CD4-positive, alpha-beta T cell treated with Interleukin-17A for 4 hours (primary cell): ENCODE data around the gene ZNF787.
"Not testable (repeated sequence)": the region's sequence is repeated elsewhere in the genome, so short reads cannot be mapped to it uniquely, and the experiment has no call there.

Source experiments
- DNase-seq: peaks from one replicate; pipeline ENCODE4 v3.0.0-alpha.2; 2020; ENCODE audit warnings: mixed read lengths

Gene ZNF787

DNA sequence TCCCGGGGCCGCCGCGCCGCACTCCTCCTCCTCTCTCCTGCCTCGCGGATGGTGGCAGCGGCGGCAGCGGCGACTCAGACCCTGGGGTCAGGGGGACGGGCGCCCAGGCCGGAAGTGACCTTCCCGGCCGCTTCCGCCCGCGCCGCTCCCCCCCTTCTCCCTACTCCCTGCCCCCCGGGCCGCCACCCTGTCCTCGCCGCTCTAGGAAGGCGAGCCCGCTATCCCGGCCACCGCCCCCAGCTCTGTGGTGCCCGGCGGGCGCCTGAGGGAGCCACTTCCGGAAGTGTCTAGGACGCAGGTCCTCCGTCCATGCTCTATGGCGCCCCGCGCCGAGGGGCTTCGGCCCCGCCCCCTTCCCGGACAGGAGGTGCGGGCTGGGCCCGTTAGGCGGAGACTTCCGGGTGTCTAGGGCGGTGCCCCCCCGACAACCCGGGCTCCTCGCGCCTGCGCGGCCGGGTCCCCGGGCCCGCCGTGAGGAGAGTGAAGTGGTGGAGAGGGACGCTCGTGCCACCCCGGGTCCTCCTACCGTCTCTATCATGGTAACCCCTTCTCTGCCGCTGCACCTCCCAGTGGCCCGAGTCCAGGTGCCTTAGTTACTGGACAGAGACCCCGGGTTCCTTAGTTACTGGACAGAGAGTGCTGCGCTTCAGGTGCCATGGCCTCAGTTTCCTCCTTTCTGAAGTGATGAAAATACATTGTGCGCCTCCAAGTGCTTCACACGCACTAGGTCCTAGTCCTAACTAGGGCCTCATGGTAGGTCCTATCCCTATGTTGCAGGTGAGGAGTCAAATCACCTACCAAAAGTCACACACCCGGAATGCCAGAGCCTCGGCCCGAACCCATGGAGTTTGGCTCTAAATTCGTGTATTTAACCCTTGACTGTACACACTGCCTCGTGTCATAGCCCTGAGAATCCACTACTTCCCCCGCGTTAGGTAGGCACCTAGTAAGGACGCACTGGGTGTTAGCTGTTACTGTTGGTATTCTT, at the start of gene ZNF787:
TSS of gene ZNF787 (minus strand) at position 116 of the 988 bp plus-strand sequence. CDS start 18,078 bp downstream, outside the sequence.
- peak; percentile 98 for DNase-seq

DNA sequence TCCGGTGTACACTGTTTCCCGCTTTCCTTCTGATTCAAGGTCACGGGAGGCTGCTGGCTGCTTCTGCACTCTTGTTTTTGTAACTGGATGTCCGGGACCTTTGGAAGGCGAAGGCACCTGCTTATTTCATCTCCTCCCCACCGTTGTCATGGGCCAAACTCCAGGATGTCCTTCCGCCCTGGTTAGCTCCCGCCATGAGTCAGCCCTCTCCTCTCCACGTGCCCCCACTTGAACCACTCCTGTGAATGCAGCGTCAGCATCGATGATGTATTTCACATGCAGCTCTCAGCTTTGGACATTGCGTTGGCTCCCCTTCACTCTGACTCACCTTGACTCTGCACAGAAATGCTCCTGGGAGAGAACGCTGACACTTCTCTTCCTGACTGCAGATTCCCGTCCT, 49.2 kb upstream of the ZNF787 start:
- DNase-seq = no peak

DNA sequence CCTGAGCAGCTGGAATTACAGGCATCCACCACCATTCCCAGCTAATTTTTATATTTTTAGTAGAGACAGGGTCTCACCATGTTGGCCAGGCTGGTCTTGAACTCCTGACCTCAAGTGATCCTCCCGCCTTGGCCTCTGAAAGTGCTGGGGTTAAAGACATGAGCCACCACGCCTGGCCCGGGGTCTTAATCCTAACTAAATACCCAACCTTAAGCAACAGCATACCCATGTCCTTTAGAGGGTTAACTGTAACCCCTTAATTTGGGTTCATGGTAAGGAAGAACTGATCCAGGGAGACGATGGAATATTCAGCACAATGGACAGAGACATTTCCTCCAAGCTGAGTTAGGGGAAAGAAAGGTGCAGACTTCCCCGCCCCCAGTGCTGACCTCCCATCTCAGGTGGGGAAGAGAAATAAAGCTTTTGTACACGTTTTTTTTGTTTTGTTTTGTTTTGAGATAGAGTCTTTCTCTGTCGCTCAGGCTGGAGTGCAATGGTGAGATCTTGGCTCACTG, 46.0 kb upstream of the ZNF787 start:
- no peak for DNase-seq

DNA sequence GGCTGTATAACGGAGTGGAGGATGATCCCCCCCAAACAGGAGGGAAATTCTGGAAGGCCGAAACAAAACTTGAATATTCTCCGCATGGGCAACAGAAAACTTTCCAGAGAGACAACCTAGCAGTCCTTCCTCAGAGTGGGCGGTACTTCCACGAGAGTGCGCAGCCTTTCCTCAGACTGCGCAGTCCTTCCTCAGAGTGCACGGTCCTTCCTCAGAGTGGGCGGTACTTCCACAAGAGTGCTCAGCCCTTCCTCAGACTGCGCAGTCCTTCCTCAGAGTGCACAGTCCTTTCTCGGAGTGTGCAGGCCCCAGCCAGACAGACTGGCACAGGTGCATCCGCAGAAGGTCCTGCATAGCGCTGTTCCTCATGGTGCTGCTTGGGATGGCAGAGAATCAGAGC, 42.0 kb upstream of the ZNF787 start:
- DNase-seq = no peak

DNA sequence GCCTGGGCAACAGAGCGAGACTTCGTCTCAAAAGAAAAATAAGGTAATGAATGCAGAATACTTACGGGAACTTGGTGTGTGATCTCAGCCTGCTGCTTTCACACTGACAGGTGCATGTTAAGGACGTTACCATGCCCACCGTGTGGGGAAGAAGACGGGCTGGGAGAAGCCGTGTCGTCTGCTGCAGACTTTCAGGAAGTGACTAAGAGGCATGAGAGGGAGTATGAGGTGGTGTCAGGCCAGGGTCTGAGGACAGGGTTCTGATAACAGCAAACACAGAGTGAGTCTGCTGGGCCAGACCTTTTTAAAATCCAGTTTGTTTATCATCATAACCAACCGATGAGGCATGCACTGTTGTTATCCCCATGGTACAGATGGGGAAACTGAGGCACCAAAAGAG, 41.2 kb upstream of the ZNF787 start:
- DNase-seq = no peak

DNA sequence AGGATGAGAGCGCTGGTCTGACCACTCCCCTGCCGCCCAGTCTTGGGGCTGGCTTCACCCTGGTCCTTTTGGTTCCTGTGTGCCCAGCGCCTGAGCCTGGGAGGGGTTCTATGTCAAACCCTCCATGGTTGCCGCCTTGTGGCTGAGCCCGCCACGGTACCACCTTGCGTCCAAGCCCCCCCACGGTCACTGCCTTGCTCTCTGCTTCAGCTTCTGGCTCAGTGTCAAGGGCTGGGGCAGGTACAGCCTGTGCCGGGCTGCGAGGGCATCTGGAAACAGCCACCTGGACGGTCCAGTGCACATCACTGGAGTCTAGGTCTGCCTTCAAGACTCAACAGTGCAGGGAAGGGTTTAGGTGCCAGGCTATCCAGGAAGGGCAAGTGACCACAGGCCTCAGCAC, 40.4 kb upstream of the ZNF787 start:
- no peak for DNase-seq

DNA sequence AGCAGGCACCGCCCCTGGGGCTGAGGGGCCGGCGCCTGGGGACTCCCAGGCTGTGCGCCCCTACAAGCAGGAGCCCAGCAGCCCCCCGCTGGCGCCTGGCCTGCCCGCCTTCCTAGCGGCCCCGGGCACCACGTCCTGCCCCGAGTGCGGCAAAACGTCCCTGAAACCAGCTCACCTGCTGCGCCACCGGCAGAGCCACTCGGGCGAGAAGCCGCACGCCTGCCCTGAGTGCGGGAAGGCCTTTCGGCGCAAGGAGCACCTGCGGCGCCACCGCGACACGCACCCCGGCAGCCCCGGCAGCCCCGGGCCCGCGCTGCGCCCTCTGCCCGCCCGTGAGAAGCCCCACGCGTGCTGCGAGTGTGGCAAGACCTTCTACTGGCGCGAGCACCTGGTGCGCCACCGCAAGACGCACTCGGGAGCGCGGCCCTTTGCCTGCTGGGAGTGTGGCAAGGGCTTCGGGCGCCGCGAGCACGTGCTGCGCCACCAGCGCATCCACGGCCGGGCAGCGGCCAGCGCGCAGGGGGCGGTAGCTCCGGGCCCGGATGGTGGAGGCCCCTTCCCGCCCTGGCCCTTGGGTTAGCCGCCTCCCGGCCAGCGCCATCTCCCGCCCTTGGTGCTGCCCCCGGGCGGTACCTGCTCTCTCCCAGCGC, 38.7 kb upstream of the ZNF787 start:
- DNase-seq = no peak

DNA sequence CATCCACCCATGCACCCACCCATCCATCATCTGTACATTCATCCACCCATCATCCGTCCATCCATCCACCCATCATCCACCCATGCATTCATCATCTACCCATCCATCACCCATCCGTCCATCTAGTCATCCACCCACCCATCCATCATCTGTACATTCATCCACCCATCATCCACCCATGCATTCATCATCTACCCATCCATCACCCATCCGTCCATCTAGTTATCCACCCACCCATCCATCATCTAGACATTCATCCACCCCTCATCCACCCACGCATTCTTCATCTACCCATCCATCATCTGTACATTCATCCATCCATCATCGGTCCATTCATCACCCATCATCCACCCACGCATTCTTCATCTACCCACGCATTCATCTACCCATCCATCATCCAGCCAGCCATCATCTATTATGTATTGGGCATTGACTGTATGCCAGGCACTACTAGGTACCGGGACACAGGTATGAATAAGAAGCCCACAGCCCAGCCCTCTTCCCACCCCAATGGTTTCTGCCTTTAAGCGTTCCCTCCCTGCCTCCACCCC, 38.0 kb upstream of the ZNF787 start:
- no peak for DNase-seq

DNA sequence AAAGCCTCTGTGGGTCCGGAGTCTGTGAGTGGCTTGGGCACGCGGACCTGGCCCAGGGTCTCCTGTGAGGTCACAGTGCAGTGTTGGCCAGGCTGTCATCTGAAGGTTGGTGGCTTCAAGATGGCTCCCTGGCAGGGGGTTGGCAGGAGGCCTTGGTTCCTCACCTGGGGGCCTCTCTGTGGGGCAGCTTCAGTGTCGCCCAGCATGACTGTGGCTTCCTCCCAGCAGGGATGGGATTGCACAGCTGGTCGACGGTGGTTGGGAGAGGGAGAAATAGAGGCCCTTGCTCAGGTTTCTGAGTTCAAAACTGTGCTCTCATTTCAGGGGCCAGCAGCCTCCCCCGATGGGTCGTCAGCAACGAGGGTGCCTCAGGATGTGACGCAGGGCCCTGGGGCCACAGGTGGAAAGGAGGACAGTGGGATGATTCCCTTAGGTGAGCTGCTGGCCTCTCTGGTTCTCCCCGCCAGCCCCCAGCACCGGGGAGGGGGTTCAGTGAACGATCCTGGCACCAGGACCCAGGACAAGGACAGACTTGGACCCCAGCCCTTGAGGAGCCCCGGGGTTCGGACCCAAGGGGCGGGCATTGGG, 37.2 kb upstream of the ZNF787 start:
- no peak for DNase-seq

DNA sequence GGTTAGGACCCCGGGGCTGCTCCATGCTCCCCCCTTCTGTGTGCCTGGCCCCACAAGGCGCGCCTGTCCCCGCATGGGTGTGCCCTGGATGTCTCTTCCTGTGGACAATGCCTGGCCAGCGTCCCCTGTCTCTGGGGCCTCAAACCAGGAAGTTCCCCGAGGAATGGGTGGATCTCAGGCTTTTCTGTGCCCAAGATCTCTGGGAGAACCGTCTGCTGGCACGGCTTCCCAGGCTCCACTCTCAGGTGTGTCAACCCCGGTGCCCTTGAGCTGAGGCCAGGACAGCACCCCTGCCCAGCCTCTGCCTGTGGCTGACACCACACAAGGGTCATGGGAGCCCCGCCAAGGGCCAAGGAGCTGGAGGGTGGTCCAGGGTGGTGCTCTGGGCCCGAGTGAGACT, 35.7 kb upstream of the ZNF787 start:
- no peak for DNase-seq

DNA sequence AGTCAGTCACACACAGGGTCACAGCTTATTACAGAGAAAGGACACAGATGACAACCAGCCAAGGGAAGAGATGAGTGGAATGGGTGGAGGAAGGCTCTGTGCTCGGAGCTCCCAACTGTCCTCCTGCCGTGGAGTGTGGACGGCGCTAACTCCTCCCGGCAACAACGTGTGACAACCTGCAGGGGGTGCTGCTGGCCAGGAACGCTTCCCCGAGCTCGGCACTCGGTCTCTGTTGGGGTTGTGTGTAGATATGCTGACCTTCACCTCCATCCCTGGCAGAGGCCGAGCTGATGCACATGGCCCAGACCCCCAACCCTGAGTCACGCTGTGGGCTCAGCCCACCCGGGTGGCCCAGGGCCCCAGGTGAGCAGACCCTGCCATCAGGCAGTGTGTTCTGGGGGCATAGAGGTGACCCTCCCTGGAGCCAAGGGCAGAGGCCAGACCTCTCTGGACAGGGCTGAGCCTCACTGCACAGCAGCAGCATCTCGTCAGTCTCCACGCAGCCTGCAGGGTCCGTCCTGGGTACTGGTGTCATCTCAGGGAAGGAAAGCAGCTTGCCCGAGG, 34.1 kb upstream of the ZNF787 start:
- no peak for DNase-seq

DNA sequence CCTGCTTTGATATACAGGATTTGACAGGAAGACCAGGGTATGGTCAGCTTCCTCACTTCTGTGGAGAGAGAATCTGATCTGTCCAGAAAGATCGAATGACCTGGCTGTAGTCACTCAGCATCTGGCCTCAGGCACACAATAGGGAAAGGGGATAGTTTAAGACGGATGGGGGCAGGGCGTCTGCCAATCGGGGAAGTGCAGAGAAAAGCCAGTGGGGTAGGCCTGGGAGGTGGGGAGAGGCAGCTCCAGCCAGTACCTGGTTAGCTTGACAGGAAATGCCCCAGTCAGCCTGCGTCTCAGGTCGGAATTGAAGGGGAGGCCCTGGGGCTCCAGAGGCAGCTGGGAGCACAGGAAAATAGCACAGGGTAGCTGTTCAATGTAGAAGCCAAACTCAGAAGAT, 32.4 kb upstream of the ZNF787 start:
- DNase-seq = peak; percentile 17

DNA sequence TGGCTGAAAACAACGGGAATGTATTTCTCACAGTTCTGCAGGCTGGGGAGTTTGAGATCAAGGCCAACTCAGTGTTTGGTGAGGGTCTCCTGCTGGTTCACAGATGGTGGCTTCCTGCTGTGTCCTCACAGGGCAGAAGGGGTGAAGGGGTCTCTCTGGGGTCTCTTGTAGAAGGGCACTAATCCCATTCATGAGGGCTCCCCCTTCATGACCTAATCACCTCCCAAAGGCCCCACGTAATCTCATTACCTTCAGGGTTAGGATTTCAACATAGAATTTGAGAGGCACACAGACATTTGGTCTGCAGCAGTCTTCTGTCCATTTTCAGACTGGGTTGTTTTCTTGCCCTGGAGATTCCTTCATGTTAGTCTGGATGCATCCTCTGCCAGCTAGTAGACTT, 31.5 kb upstream of the ZNF787 start:
- DNase-seq = no peak

DNA sequence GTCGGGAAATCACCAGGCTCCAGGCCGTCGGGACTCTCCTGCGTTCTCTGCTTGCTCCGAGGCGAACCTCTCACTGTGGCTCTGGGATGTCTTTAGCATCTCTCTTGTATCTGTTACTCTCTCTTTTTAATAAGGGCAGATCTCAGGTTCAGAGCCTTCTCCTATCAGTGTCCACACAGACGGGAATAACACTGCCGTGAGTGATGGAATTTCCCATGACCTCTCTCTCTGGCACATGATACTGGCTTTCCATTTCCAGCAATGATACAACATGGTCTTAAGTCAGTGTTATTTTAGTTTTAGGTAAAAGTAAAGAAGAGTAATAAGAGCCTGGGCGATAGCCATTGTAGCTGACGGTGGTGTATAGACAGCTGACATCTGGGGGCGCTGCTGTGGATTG, 29.3 kb upstream of the ZNF787 start:
- DNase-seq = no peak

DNA sequence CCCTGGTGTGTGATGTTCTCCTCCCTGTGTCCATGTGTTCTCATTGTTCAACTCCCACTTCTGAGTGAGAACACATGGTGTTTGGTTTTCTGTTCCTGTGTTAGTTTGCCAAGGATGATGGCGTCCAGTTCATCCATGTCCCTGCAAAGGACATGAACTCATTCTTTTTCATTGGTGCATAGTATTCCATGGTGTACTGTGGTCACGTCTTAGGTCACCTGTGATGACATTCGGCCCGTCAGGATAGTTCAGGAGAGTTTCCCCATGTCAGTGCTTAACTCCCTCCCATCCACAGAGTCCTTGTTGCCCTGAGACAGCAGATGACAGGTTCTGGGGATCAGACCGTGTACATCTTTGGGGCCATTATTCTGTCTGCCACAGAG, 28.6 kb upstream of the ZNF787 start:
- DNase-seq = no peak

DNA sequence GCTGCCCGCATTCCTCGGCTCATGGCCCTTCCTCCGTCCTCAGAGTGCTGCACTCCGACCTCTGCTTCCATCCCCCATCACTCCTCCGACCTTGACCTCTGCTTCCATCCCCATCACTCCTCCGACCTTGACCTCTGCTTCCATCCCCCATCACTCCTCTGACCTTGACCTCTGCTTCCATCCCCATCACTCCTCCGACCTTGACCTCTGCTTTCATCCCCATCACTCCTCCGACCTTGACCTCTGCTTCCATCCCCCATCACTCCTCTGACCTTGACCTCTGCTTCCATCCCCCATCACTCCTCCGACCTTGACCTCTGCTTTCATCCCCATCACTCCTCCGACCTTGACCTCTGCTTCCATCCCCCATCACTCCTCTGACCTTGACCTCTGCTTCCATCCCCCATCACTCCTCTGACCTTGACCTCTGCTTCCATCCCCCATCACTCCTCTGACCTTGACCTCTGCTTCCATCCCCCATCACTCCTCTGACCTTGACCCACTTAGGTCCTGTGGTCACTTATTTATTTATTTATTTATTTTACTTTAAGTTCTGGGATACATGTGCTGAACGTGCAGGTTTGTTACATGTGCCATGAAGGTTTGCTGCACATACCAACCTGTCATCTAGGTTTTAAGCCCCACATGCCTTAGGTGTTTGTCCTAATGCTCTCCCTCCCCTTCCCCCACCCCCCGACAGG, 28.0 kb upstream of the ZNF787 start:
- not testable (repeated sequence) for DNase-seq

DNA sequence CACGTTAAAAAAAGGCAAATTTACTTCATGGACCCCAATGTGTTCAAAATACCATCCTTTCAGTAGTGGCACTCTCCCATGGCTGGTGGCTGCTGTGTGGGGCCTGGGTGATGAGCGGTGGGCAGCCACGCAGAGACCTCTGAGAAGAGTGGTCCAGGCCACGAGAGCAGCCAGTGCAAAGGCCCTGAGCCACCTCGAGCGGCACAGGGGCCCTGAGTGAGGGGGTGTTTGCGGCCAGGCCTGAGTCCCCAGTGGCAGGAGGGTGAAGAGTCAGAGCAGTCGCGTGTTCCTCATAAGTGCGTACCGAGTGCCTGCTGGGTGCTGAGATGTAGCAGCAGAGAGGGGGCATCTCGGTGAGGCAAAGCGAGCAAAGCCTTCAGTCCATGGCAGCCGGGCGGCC, 27.0 kb upstream of the ZNF787 start:
- DNase-seq = no peak

DNA sequence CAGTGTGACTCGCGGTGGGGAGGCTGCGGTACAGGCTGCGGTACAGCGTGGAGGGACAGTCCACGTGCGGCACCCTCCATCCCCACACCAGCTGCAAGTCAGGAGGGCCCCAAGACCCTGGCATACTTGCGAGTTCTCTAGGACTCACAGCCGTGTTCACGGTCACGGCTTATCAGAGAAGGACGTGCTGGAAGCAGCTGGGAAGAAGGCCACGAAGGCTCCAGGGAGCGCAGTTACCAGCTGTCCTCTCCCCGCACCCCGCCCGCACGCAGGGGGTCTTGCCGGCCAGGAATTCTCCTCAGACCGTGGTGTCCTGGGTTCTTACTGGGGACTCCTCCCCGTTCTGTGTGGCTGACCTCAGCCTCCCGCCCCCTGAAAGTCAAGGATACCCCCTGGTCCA, 26.2 kb upstream of the ZNF787 start:
- no peak for DNase-seq

DNA sequence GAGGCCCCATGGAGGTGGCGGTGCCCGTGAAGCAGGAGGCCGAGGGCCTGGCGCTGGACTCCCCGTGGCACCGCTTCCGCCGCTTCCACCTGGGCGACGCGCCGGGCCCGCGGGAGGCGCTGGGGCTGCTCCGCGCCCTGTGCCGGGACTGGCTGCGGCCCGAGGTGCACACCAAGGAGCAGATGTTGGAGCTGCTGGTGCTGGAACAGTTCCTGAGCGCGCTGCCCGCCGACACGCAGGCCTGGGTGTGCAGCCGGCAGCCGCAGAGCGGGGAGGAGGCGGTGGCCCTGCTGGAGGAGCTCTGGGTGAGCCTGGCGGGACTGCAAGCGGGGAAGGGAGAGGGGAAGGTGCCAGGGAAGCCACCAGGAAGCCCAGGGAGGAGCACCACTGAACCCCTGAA, 25.8 kb upstream of the ZNF787 start:
- no peak for DNase-seq

DNA sequence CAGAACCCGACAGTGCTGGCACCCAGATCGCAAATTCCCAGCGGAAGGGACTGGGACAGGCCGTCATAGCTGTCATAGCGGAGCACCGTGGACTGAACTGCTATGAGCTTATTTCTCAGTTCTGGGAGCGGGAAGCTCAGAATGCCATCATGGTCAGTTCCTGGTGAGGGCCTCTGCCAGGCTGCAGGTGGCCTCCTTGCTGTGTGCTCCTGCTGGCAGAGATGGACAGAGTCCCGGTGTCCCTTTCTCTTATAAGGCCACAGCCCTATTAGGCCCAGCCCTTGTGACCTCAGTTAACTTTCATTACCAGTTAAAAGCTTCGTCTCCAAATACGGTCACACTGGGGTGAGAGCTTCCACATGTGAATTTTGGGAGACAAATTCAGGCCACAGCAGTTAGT, 24.6 kb upstream of the ZNF787 start:
- no peak for DNase-seq

DNA sequence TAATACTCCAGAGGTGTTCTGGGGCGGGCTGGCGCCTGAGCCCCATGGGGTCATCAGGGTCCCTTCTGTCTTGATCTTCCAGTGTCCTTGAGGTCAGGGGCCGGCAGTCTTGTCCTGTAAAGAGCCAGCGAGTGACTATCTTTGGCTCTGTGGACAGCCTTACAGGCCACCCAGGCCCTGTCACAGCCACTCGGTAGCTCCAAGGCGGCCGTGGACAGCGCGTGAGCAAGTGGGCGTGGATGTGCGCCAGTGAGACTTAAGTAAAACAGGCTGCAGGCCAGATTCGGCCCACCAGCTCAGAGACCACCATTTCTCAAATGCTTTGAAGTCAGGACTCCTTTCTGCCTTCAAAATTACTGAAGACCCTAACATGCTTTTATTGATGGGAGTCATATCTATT, 23.7 kb upstream of the ZNF787 start:
- DNase-seq = no peak

DNA sequence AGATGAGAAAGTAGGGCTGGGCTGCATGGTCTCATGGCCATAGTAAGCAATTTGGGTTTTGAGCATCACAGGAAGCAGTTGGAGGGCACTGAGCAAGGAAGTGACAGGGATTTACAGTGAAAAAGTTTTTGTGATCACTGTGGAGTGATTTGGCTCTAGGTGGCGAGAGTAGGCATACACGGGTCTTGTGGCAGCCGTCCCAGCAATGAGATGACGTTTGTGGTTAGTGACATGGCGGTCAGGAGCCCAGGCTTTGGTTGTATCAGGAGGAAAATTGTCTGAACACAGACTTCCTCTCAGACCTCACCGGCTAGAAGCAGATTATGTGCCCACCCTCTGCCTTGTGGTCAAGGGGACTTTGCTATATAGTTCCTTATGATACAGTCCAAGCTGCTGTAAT, 23.3 kb upstream of the ZNF787 start:
- no peak for DNase-seq
